Natural killer cell treated with Interleukin-12 subunit alpha and Interleukin-12 subunit beta and Interleukin-15 and Interleukin-18, amount 100 ng/mL, for 72 hours (primary cell): Measurements from ENCODE around the gene INAVA. TPM values are rescaled to one million over a fixed set of nuclear protein-coding genes. Genes with fewer than 3 reads are reported as not detected.

Experiments used
- ATAC-seq, 2 donors: fragments of 150-1000 bp; cut with Tn5 transposase in 1 of 2; sonication (Bioruptor Pico), chemical (Tn5 transposase) in 1 of 2; 2 replicates each; pipeline ENCODE4 v1.10.0; 2021
- DNase-seq: peaks from one replicate; pipeline ENCODE4 v3.0.0; 2022; ENCODE audit warnings: low spot score
- H3K27ac Mint-ChIP-seq, 2 donors: 1 replicate in 1 of 2; 2 replicates in 1 of 2; pipeline ENCODE4 v1.8.0; 2022; ENCODE audit warnings: mixed read lengths in 2 of 2, mild to moderate bottlenecking in 1 of 2, moderate library complexity in 1 of 2
- H3K27me3 Mint-ChIP-seq, 2 donors: 1 replicate in 1 of 2; 2 replicates in 1 of 2; pipeline ENCODE4 v1.8.0; 2022; ENCODE audit warnings: mixed read lengths in 2 of 2
- H3K36me3 Mint-ChIP-seq: one replicate; pipeline ENCODE4 v1.8.0; 2022; ENCODE audit warnings: mixed read lengths
- H3K4me1 Mint-ChIP-seq, 2 donors: 1 replicate in 1 of 2; 2 replicates in 1 of 2; pipeline ENCODE4 v1.8.0; 2022; ENCODE audit warnings: low read depth in 2 of 2, mixed read lengths in 2 of 2, mild to moderate bottlenecking in 1 of 2
- H3K4me3 Mint-ChIP-seq: one replicate; pipeline ENCODE4 v1.8.0; 2022; ENCODE audit warnings: mixed read lengths
- H3K9me3 Mint-ChIP-seq: 2 replicates; pipeline ENCODE4 v1.8.0; 2022; ENCODE audit warnings: mixed read lengths
- total RNA-seq, 2 donors: library from RNA; stranded (reverse); gene quantifications; one replicate each; pipeline ENCODE4 v1.2.3, GENCODE V29; 2022

INAVA gene
- total RNA-seq, 2 donors from 2014 or later: 0.25 to 0.86 TPM

DNA sequence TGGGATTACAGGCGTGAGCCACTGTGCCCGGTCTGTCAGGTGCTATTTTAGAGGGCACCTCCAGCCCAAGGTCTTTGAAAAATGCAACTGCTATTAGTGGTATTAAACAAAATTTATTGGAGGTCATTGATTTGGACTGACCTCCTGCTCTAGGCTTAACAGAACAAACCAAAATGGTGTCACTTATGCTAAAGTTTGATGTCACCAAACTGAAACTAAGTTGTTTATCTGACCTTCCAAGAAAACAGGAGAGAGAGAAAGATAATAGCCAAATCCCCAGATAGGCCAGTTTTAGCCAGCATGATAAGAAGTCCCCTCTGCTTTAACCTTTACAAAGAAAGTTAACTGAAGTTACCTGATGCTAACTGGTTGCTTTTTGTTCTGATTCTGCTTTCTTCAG is 8.1 kb upstream of the INAVA start:
- ATAC-seq (no peak), DNase-seq (no peak)
- Mint-ChIP-seq H3K27me3 (no peaks in the 10 kb centered on the region), H3K4me3 (peak overlapping the region; percentile 74), H3K9me3 (no peaks in the 10 kb centered on the region), H3K4me1 (peaks cover 53 to 68% of the 10 kb centered on the region in 2 donors), H3K27ac (peak overlapping the region; percentile 68 to 85), H3K36me3 (no peaks in the 10 kb centered on the region)

DNA sequence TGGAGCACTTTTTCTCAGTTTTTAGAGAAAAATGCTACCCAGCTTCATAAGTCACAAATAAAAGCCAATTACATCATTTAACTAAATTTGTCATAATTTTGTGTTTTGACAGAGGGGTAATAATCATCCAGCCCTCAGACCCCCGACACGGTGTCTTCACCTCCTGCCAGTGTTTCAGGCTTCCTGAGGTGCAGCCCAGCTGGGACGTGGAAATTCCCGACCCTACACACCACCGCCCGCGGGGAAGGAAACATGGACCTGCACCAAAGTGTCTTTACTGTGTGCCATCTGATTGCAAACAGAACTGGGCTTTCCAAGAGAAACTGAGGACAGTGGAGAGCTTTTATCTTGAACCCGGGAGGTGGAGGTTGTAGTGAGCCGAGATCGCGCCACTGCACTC is 7.7 kb upstream of the INAVA start:
- no peaks in the 10 kb centered on the region for H3K9me3 Mint-ChIP-seq
- H3K27me3 Mint-ChIP-seq: no peaks in the 10 kb centered on the region
- peaks cover 57 to 68% of the 10 kb centered on the region in 2 donors for H3K4me1 Mint-ChIP-seq
- H3K4me3 Mint-ChIP-seq: peak overlapping the region; percentile 74
- peak overlapping the region; percentile 68 to 85 for H3K27ac Mint-ChIP-seq
- DNase-seq: no peak
- no peaks in the 10 kb centered on the region for H3K36me3 Mint-ChIP-seq
- ATAC-seq: no peak

DNA sequence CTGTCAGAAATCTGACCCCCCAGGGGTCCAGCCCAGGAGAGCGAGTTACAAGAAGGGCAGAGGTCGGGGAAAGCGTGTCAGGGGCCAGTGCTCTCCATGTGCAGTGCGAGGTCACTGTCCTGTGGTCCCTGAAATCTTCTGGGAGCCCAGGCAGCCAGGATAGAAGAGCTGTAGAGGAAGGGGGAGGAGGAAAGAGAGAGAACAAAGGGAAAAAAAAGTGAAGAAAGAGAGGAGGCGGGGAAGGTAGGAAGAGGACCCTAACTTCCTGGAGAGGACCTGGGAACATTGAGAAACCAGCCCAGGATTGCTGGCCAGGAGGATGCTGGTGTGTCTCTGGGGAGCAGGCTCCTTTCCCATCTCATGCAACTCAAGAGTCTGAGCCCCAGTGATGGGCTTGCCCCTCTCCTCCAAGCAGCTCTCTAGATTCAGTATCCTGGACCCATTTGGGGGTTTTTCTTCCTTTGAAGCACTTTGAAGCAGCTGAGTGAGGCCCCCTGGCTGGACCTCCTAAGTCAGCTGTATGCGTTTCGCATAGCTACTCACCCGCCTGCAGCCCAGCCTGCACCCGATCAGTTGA is 6.8 kb upstream of the INAVA start:
- DNase-seq (no peak), ATAC-seq (peak in 1 of 2 donors; percentile 10)
- H3K4me3 Mint-ChIP-seq: peak overlapping the region; percentile 74
- H3K9me3 Mint-ChIP-seq: no peaks in the 10 kb centered on the region
- no peaks in the 10 kb centered on the region for H3K27me3 Mint-ChIP-seq
- no peaks in the 10 kb centered on the region for H3K36me3 Mint-ChIP-seq
- peak overlapping the region; percentile 68 to 85 for H3K27ac Mint-ChIP-seq
- peaks cover 61 to 67% of the 10 kb centered on the region in 2 donors for H3K4me1 Mint-ChIP-seq

DNA sequence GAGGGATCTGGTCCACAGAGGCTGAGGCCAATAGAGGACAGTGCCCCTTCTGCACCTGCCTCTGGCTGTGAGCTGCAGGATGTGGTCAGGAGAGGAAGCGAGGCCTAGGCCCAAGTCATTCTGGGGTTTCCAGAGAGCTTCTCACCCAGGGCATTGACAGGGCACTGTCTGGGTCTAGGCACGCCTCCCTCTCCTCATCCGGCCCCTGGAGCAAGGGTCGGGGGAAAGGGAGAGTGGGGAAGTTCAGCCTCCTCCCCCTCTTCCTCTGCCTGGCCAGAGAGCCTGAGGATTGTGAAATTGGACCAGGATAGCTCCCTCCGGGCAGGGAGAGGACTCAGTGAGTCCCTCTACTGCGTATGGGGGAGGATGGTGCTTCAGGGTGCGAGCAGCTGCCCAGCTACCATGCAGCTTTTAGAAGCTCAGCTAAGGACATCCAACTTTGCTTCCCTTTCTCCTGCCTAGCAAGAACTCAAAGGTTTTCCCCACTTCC is 6.3 kb upstream of the INAVA start:
- no peaks in the 10 kb centered on the region for H3K9me3 Mint-ChIP-seq
- peak overlapping the region; percentile 68 to 85 for H3K27ac Mint-ChIP-seq
- H3K4me3 Mint-ChIP-seq: peak overlapping the region; percentile 74
- H3K4me1 Mint-ChIP-seq: peaks cover 59 to 63% of the 10 kb centered on the region in 2 donors
- H3K36me3 Mint-ChIP-seq: no peaks in the 10 kb centered on the region
- ATAC-seq: peak; percentile 97
- no peaks in the 10 kb centered on the region for H3K27me3 Mint-ChIP-seq
- DNase-seq: peak; percentile 92

DNA sequence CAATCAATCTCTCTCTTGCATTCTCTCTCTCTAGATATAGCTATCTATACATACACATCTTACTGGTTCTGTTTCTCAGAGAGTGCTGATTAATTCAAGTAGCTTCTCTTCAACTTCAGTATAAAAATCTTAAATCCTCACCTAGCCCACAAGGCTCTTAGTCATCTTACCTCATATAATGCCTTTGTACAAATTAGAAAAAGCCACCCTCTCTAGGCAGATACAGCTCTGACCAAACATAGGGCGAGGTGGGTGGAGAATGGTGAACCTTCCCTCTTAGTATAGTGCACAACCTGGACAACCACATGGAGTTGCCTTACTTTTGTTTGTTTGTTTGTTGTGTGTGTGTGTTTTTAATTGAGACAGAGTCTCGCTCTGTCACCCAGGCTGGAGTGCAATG is 5.1 kb upstream of the INAVA start:
- Mint-ChIP-seq H3K27me3 (peaks cover 0 to 5% of the 10 kb centered on the region in 2 donors), H3K36me3 (no peaks in the 10 kb centered on the region), H3K4me1 (peaks cover 52 to 55% of the 10 kb centered on the region in 2 donors), H3K9me3 (no peaks in the 10 kb centered on the region), H3K27ac (peak overlapping the region; percentile 68 to 85), H3K4me3 (peak overlapping the region; percentile 74)
- DNase-seq: no peak
- ATAC-seq: peak; percentile 62 to 75

DNA sequence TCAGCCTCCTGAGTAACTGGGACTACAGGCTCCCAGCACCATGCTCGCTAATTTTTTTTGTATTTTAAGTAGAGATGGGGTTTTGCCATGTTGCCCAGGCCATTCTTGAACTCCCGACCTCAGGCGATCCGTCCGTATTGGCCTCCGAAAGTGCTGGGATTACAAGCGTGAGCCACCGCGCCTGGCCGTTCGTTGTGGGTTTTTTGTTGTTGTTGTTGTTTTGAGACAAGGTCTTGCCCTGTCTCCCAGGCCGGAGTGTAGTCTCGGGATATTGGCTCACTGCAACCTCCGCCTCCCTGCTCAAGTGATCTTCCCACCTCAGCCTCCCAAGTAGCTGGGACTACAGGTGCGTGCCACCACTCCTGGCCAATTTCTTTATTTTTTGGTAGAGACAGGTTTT is 4.7 kb upstream of the INAVA start:
- Mint-ChIP-seq H3K27ac (peak overlapping the region; percentile 68 to 85), H3K27me3 (peaks cover 0 to 5% of the 10 kb centered on the region in 2 donors), H3K4me3 (peak overlapping the region; percentile 74), H3K9me3 (no peaks in the 10 kb centered on the region), H3K36me3 (no peaks in the 10 kb centered on the region), H3K4me1 (peaks cover 52 to 55% of the 10 kb centered on the region in 2 donors)
- ATAC-seq (no peak), DNase-seq (no peak)

DNA sequence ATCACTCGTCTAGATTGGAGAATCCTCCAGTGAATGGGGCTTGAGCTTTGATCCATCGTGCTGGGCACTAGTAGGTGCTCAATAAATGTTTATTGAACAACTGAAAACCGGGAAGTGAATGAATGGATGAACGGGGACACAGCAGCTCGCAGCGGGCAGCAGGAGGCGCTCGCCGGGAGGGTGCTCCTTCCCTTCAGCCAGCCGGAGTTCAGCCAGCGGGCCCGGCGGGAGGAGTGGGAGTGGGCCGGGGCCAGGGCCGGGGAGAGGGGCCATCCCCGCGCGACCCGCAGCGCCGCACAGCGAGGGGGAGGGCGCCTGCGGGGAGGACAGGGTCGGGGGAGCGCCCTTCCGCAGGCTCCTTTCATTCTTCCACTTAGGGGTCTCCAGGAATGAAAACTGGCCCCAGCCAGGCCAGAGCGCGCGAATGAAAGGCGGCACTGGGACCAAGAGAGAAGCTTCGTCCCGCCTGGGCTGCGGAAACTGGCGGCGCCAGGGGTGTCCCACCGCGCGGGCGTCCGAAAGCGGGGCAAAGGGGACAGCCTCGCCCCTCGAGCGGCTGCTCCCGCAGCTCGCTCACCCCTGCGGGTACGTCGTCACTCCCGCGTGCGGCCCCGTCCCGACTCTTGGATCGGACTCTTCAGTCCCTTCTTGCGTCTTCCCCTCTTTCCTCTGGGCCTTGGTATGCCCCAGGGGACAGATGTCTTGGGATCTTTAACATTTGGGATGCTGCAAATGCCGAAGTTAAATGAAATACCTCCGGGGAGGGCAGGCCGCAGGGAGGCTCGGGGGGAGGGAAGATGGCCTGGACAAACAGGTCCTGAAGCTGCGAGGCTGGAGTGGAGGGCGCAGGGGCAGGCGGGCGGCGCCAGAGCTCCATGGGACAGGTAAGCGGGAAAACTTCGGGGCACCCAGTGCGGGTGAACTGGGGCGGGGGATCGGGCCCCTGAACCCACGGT is 3.6 kb upstream of the INAVA start:
- H3K4me3 Mint-ChIP-seq: peak overlapping the region; percentile 74
- peak overlapping the region in 1 of 2 donors; percentile 31 for H3K27ac Mint-ChIP-seq
- peaks cover 0 to 5% of the 10 kb centered on the region in 2 donors for H3K27me3 Mint-ChIP-seq

GRCh38 chr1:200891774-200892157 is 2.9 kb upstream of the INAVA start:
- peak overlapping the region; percentile 61 for H3K4me3 Mint-ChIP-seq
- H3K4me1 Mint-ChIP-seq: peaks cover 40 to 46% of the 10 kb centered on the region in 2 donors

More for the DNA sequence above, 3.6 kb upstream of the INAVA start:
- Mint-ChIP-seq H3K36me3 (no peaks in the 10 kb centered on the region), H3K4me1 (peaks cover 44 to 50% of the 10 kb centered on the region in 2 donors), H3K9me3 (no peaks in the 10 kb centered on the region)
- ATAC-seq: no peak
- no peak for DNase-seq

GRCh38 chr1:200892546-200892945 is 2.2 kb upstream of the INAVA start:
- DNase-seq (no peak), ATAC-seq (no peak)
- H3K27ac Mint-ChIP-seq: no peak overlapping the region
- H3K36me3 Mint-ChIP-seq: no peaks in the 10 kb centered on the region
- H3K27me3 Mint-ChIP-seq: peaks cover 0 to 5% of the 10 kb centered on the region in 2 donors
- H3K4me3 Mint-ChIP-seq: peak overlapping the region; percentile 61
- H3K4me1 Mint-ChIP-seq: peaks cover 32 to 41% of the 10 kb centered on the region in 2 donors
- no peaks in the 10 kb centered on the region for H3K9me3 Mint-ChIP-seq

More at GRCh38 chr1:200891774-200892157, 2.9 kb upstream of the INAVA start:
- ATAC-seq (no peak), DNase-seq (no peak)
- Mint-ChIP-seq H3K9me3 (no peaks in the 10 kb centered on the region), H3K27ac (peak overlapping the region in 1 of 2 donors; percentile 31), H3K36me3 (no peaks in the 10 kb centered on the region), H3K27me3 (peaks cover 0 to 5% of the 10 kb centered on the region in 2 donors)

DNA sequence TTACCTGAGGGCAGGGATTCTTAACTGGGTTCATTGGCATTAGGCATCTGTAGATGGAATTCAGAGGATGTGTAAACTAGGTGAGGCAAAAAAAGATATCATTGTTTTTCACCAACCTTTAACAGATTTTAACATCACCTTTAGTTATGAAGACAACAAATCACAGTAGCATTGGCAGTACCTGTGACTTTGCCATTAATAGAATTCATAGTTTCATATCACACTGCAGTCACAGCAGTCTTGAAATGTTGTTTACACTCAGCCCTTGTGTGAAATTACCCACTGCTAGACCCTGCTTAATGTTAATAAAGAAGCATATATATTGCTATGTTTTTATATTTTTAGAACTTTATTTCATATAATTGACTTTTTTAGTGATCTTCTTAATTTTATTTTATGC is 1.7 kb upstream of the INAVA start:
- no peak overlapping the region for H3K4me3 Mint-ChIP-seq
- ATAC-seq: no peak
- H3K27ac Mint-ChIP-seq: no peak overlapping the region
- DNase-seq: no peak
- no peaks in the 10 kb centered on the region for H3K9me3 Mint-ChIP-seq
- H3K4me1 Mint-ChIP-seq: peaks cover 28 to 36% of the 10 kb centered on the region in 2 donors
- H3K36me3 Mint-ChIP-seq: no peaks in the 10 kb centered on the region
- H3K27me3 Mint-ChIP-seq: peaks cover 0 to 8% of the 10 kb centered on the region in 2 donors

DNA sequence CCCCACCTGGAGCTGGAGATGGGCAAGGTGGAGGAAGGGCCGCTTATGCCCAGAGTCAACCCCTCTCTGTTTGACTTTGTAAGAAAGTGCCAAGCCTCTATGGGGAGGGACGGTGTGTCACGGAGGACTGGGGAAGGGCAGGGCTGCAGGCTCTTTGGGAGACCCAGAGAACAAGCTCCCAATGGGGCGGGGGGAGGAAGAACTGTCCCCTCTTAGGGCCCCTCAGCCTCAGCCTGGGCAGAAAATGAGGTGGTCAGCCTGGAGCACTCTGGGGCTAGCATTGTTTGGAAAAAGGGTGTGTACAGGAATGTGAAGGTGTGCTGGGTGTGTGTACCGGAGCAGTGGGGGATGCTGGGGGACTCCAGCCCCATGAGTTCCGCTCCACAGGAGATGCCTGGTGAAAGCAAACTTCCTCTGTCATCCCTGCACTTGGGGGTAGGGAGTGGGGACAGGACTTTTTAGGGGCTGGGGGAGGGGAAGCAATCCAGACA is 1.2 kb upstream of the INAVA start:
- Mint-ChIP-seq H3K9me3 (no peaks in the 10 kb centered on the region), H3K4me3 (no peak overlapping the region), H3K36me3 (no peaks in the 10 kb centered on the region), H3K4me1 (peaks cover 23 to 31% of the 10 kb centered on the region in 2 donors), H3K27ac (no peak overlapping the region), H3K27me3 (peaks cover 0 to 8% of the 10 kb centered on the region in 2 donors)
- ATAC-seq (no peak), DNase-seq (no peak)

GRCh38 chr1:200895443-200895789 is 716 bp downstream of the INAVA start:
- Mint-ChIP-seq H3K36me3 (no peaks in the 10 kb centered on the region), H3K4me1 (peaks cover 8 to 21% of the 10 kb centered on the region in 2 donors), H3K4me3 (no peak overlapping the region), H3K27me3 (peaks cover 0 to 17% of the 10 kb centered on the region in 2 donors), H3K9me3 (no peaks in the 10 kb centered on the region), H3K27ac (no peak overlapping the region)
- ATAC-seq (no peak), DNase-seq (no peak)

DNA sequence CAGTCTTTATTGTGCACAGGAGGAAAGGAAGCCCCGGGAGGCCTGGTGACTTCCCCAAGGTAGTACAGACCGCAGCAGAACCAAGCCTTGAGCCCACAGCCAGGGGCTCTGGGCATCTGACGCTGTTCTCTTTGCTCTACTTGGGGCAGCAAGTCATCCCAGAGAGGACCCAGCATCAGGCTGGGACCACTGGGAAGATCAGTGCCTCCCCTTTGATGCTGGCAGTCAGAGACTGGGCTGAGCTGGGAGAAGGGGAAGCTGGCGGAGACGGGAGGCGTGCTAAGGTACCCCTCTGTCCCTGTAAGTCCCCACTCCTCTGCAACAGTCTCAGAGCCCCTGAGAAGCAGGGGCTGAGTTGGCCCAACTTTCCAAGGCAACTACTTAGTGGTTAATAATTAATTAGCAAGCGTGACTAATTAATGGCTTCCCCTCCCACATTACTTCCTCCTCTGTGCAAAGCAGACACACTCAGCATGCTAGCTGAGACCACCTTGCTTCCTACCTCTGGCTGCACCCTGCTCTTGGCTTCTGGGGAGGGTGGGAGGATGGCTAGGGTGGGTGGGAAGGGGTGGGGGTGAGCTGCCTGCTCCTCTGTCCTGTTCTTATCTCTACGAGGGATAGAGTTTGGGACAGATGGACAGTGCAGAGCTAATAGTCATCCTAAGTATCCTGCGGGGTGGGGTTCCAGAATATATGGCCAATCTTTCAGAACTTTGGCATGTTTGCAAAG is 1.3 kb downstream of the INAVA start:
- no peak for ATAC-seq
- Mint-ChIP-seq H3K4me3 (no peak overlapping the region), H3K9me3 (no peaks in the 10 kb centered on the region), H3K4me1 (peaks cover 4 to 17% of the 10 kb centered on the region in 2 donors), H3K36me3 (no peaks in the 10 kb centered on the region), H3K27me3 (peaks cover 0 to 17% of the 10 kb centered on the region in 2 donors), H3K27ac (no peak overlapping the region)
- DNase-seq: no peak
